Keratinocyte (primary cell): ENCODE measurements around the gene GABRA1.

Source experiments
- CTCF ChIP-seq, 3 experiments: IDR thresholded peaks in 1 of 3; conservative IDR thresholded peaks in 1 of 3; optimal IDR thresholded peaks in 1 of 3; 2 replicates in 2 of 3; 3 replicates in 1 of 3; pipeline versions ENCODE3 to v1.5.1; 2011; ENCODE audit warnings: low read length in 3 of 3, mild to moderate bottlenecking in 3 of 3, moderate library complexity in 2 of 3, control low read depth in 1 of 3, inconsistent platforms in 1 of 3; ENCODE audit not compliant: insufficient read depth in 2 of 3; ENCODE audit errors: extremely low read depth in 1 of 3
- EZH2 ChIP-seq: IDR thresholded peaks from one replicate; pipeline ENCODE4 v1.6.1; 2012; ENCODE audit warnings: inconsistent platforms, mild to moderate bottlenecking, low read length, moderate library complexity

- TF ChIP-seq CTCF (optimal IDR thresholded peaks at IDR 0.05 in 1 of 3, IDR thresholded peaks at IDR 0.05 in 1 of 3, conservative IDR thresholded peaks at IDR 0.05 in 1 of 3; ENCODE audit: extremely low read depth in 1 of 3, insufficient read depth in 2 of 3, low read length in 3 of 3) = no peak
- TF ChIP-seq EZH2 = no peak
These were observed 15.9 kb downstream of the GABRA1 start for GRCh38 chr5:161863811-161864210.
